Lower lobe of right lung (tissue), 2 donors: ENCODE measurements around the gene FBXO3. TPM values are rescaled to one million over a fixed set of nuclear protein-coding genes. Genes with fewer than 3 reads are reported as not detected.

Source experiments
- ATAC-seq, 2 donors: fragments of 200-7000 bp; cut with Tn5 transposase; one replicate each; pipeline ENCODE4 v1.9.1; 2020 to 2022; ENCODE audit warnings: mild to moderate bottlenecking in 2 of 2, moderate library complexity in 2 of 2
- DNase-seq: peaks from one replicate; pipeline ENCODE4 v3.0.0-alpha.2; 2020
- H3K27ac ChIP-seq: fragments of 200-600 bp; one replicate; pipeline ENCODE4 v1.8.0; 2022
- H3K27me3 ChIP-seq: fragments of 200-600 bp; one replicate; pipeline ENCODE4 v1.8.0; 2022; ENCODE audit warnings: low read depth
- H3K36me3 ChIP-seq: fragments of 200-600 bp; one replicate; pipeline ENCODE4 v1.8.0; 2022; ENCODE audit warnings: mild to moderate bottlenecking
- H3K4me1 ChIP-seq: fragments of 200-600 bp; one replicate; pipeline ENCODE4 v1.8.0; 2022
- H3K4me3 ChIP-seq: fragments of 200-600 bp; one replicate; pipeline ENCODE4 v1.8.0; 2022; ENCODE audit warnings: mild to moderate bottlenecking
- H3K9me3 ChIP-seq: fragments of 200-600 bp; one replicate; pipeline ENCODE4 v1.8.0; 2022
- intact Hi-C: fragments of 100-400 bp; cut with DNase I; formaldehyde crosslinking; loops from one replicate; pipeline ENCODE4 v1.11.0; 2022
- total RNA-seq: library from RNA; stranded (reverse); fragmentation: NEBNext Ultra II Directional; extraction: Animal tissue kit (Norgen Biotek cat#: 25700); gene quantifications from one replicate; pipeline ENCODE4 v1.2.1, GENCODE V29; 2021
- TF ChIP-seq, protein P1 (sequence below): fragments of 200-600 bp; IDR thresholded peaks from one replicate; pipeline ENCODE4 v1.8.0; 2022; ENCODE audit warnings: antibody characterized with exemption, mild to moderate bottlenecking
- donor health status: DM: no; HTN: yes; CAD: no; lungs with severe emphysema.

FBXO3 gene
- total RNA-seq, 1 donor from 2014 or later: 32.6 TPM

DNA sequence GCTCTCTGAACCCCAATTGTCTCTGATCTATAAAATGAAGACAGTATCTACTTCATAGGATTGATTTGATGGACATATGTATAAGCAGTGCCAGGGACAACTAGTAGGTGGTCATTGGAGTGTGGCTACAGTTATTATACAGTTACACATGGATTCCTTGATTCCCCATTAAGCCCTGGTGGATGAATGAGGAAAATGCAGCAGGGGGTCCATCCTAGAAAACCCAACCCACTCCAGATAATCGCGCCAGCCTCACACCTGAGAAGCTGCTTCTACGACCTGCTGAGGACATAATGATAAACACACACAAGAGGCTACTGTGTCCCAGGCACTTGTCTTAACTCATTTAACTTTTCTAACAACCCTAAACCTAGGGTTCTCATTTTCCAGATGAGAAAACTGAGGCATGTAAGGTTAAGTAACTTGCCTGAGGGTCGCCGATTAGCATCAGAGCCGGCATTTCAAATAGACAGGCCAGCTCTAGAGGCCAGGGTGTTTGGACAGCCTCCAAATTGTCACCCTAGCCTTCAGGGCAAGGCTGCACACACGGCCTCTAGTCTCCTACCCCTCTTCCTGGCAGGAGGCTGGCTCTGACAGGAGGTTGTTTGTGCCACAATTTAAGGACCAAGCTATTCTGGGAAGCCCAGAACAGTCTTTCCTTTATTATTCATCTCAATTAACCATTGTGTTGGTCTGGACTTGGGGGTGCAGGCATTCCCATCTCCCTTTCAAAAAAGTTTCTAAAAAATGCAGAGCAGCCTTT is 69.9 kb downstream of the FBXO3 start:
- Histone ChIP-seq H3K27me3 (no peaks in the 10 kb centered on the region), H3K36me3 (peaks cover 34% of the 10 kb centered on the region), H3K27ac (peak overlapping the region; percentile 26), H3K9me3 (no peaks in the 10 kb centered on the region), H3K4me1 (peaks cover 92% of the 10 kb centered on the region), H3K4me3 (no peak overlapping the region)
- DNase-seq (no peak), ATAC-seq (no peak)
- intact Hi-C loops: no loop called here
- TF ChIP-seq, protein P1, sequence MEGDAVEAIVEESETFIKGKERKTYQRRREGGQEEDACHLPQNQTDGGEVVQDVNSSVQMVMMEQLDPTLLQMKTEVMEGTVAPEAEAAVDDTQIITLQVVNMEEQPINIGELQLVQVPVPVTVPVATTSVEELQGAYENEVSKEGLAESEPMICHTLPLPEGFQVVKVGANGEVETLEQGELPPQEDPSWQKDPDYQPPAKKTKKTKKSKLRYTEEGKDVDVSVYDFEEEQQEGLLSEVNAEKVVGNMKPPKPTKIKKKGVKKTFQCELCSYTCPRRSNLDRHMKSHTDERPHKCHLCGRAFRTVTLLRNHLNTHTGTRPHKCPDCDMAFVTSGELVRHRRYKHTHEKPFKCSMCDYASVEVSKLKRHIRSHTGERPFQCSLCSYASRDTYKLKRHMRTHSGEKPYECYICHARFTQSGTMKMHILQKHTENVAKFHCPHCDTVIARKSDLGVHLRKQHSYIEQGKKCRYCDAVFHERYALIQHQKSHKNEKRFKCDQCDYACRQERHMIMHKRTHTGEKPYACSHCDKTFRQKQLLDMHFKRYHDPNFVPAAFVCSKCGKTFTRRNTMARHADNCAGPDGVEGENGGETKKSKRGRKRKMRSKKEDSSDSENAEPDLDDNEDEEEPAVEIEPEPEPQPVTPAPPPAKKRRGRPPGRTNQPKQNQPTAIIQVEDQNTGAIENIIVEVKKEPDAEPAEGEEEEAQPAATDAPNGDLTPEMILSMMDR: no peak

DNA sequence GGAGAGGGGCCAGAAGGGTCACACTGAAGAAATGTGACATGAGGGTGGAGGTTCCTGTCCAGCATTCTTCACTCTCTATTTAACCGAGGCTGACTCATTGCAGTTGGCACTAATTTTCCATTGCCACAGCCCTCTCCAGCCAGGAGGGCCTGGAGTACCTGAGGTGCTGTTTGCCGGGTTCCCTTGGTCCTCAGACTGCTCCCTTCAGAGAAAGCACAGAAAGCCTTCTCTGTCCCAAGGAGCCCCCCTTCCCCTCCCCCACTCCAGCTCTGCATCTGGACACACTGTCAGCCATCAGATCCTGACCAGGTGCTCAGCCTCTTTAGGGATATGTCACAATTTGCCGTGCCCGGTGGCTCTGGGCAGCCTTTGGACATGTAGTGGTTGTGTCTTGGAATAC is 70.5 kb downstream of the FBXO3 start:
- Histone ChIP-seq H3K4me3 (no peak overlapping the region), H3K27ac (peak overlapping the region; percentile 80), H3K4me1 (peaks cover 87% of the 10 kb centered on the region), H3K36me3 (peaks cover 28% of the 10 kb centered on the region), H3K9me3 (no peaks in the 10 kb centered on the region), H3K27me3 (no peaks in the 10 kb centered on the region)
- DNase-seq: peak; percentile 59
- TF ChIP-seq, protein P1: no peak
- peak; percentile 23 to 31 for ATAC-seq
- intact Hi-C loops: no loop called here

DNA sequence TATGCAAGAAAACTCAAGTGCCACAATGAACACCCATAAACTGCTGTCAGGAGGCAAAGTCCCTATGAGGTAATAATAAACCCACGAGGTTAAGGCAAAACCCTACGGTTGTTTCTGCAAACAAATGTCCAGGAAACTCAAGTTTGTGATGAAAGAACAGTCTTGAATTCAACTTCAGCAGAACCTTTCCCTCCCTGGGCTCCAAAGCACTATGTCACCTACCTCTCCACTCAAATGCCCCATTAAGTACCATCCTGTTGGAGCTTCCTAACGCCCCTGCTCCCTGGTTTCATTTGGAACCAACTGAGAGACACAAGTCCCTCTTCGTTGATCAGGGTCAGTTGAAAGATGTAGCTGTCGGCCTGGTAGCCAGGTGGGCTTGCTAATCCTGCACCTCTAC is 71.1 kb downstream of the FBXO3 start:
- Histone ChIP-seq H3K36me3 (peaks cover 22% of the 10 kb centered on the region), H3K4me3 (no peak overlapping the region), H3K4me1 (peaks cover 82% of the 10 kb centered on the region), H3K27me3 (no peaks in the 10 kb centered on the region), H3K27ac (peak overlapping the region; percentile 80), H3K9me3 (no peaks in the 10 kb centered on the region)
- TF ChIP-seq, protein P1: no peak
- peak in 1 of 2 donors; percentile 0 for ATAC-seq
- intact Hi-C loops: no loop called here
- no peak for DNase-seq

DNA sequence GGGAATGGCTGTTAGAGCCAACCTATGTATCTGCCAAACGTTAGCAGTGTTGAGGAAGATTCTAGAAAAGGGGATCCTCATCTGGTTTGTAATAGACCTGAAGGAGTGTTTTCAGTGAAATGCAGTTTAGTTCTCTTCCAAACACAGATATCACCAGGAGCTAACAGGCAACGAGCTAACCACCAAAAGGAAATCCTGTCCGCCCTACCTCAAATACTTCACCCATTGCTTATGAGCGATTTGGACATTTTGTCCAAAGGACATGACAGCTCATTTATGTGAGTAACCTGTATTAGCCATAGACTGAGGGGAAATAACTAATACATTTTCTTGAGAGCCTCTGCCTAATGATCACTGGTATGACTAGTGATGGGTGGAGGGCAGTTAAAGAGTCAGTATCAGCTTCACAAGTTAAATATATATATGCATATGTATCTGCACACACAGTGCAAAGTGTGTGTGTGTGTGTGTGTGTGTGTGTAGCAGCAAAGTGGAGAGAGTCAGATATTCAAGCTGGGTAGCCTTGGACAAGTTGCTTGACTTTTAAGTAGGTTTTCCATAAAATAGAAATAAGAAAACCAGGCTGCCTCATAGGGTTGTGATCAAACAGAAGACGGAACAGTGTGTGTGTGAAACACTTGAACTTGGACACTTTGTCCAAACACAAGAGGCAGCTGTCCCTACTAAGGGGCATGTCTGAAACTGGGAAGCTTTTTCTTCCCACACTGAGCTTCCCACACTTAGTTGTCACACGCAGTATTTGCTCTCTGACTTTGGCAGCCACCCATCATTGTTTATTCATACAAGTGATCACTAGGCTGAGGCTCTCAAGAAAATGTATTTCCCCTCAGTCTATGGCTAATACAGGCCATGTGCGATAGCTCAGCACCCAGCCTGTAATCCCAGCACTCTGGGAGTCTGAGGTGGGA is 72.8 kb downstream of the FBXO3 start:
- Histone ChIP-seq H3K9me3 (no peaks in the 10 kb centered on the region), H3K4me1 (peaks cover 65% of the 10 kb centered on the region), H3K27ac (peak overlapping the region; percentile 80), H3K27me3 (no peaks in the 10 kb centered on the region), H3K36me3 (peaks cover 14% of the 10 kb centered on the region), H3K4me3 (peak overlapping the region; percentile 64)
- DNase-seq (no peak), ATAC-seq (peak; percentile 35 to 49)
- TF ChIP-seq, protein P1: no peak
- intact Hi-C loops: no loop called here

DNA sequence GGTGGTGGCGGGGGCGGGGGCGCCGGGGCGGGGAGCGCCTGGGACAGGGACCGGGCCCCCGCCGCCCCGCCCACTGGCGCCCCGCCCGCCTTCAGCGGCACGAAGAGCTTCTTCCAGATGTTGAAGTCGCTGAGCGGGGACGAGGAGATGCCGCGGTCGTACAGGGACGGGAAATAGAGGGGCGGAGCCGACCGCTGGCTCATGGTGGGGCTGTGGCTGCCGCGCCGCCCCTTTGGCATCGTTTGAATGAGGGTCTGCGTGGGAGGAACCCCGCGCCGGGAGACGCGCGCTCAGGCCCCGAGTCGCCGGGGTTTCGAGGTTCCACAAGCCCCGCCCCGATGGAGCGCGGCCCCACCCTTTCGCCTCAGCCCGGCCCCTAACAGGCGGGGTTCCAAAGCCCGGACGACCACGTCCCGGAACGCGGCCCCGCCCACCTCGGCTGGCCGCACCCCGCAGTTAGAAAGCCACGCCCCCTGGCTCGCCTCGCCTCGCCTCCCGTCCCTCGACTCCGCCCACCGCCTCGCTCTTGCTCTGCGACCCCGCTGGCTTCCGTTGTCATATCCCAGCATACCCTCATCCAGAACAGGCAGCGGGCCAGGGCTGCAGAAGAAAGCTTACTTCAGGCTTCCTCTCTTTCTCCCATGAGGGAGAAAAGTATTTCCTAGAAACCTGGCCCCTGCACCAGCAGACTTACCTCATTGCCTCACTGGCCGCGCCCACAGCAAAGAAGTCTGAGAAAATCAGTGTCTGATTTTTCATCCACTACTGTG is 73.6 kb downstream of the FBXO3 start, which contains the start of gene C11orf91:
TSS of gene C11orf91 (minus strand) at position 325 of the 770 bp plus-strand sequence. CDS start at position 239, 86 bp downstream.
- DNase-seq (peak; percentile 97), ATAC-seq (peak; percentile 92 to 95)
- Histone ChIP-seq H3K9me3 (no peaks in the 10 kb centered on the region), H3K27ac (peak within 1 kb of the TSS; percentile 80), H3K4me3 (peak within 1 kb of the TSS; percentile 64), H3K27me3 (no peaks in the 10 kb centered on the region), H3K36me3 (peaks cover 11% of the 10 kb centered on the region), H3K4me1 (peaks cover 56% of the 10 kb centered on the region)
- intact Hi-C loops: no loop called here
- TF ChIP-seq, protein P1: no peak
